Transverse colon (tissue), 4 donors: ENCODE results near the gene PCBP3. TPM values are rescaled to one million over a fixed set of nuclear protein-coding genes. Genes with fewer than 3 reads are reported as not detected.

Experiments
- DNase-seq: peaks from one replicate; pipeline ENCODE4 v3.0.0-alpha.2; 2019
- H3K27ac ChIP-seq, 4 donors: fragments of 200-600 bp; sonication (generic); 2 replicates each; pipeline ENCODE4 v1.5.1; 2016 to 2018; ENCODE audit warnings: inconsistent platforms in 4 of 4
- H3K27me3 ChIP-seq: fragments of 200-600 bp; sonication (generic); 2 replicates; pipeline ENCODE4 v1.5.1; 2017; ENCODE audit warnings: inconsistent platforms
- H3K36me3 ChIP-seq, 4 donors: fragments of 200-600 bp; sonication (generic); 2 replicates each; pipeline ENCODE4 v1.5.1; 2017 to 2019; ENCODE audit warnings: inconsistent platforms in 4 of 4
- H3K4me1 ChIP-seq, 4 donors: fragments of 200-600 bp; sonication (generic); 2 replicates each; pipeline ENCODE4 v1.5.1; 2017 to 2020; ENCODE audit warnings: inconsistent platforms in 4 of 4
- H3K4me3 ChIP-seq, 4 donors: fragments of 200-600 bp; sonication (generic); 1 replicate in 1 of 4; 2 replicates in 3 of 4; pipeline versions ENCODE4 v1.5.1 to v1.6.1; 2017 to 2019; ENCODE audit warnings: inconsistent platforms in 4 of 4
- H3K9me3 ChIP-seq, 2 donors: fragments of 200-600 bp; sonication (generic); 2 replicates each; pipeline ENCODE4 v1.5.1; 2017 to 2019; ENCODE audit warnings: inconsistent platforms in 2 of 2
- CTCF ChIP-seq, 5 experiments: fragments of 200-600 bp in 3 of 5; fragments of 450-650 bp in 2 of 5; sonication (generic) in 3 of 5; IDR thresholded peaks; 1 replicate in 2 of 5; 2 replicates in 3 of 5; pipeline ENCODE4 v1.5.1; 2016 to 2017; ENCODE audit warnings: antibody characterized with exemption in 5 of 5, inconsistent platforms in 3 of 5, mild to moderate bottlenecking in 2 of 5, moderate library complexity in 1 of 5
- EP300 ChIP-seq: sonication (generic); formaldehyde crosslinking; IDR thresholded peaks from one replicate; pipeline ENCODE4 v1.6.1; 2017; ENCODE audit warnings: antibody characterized with exemption, low read depth
- POLR2A ChIP-seq: fragments of 450-650 bp; IDR thresholded peaks from one replicate; pipeline ENCODE4 v1.6.1; 2016; ENCODE audit warnings: antibody characterized with exemption, mild to moderate bottlenecking, moderate library complexity
- POLR2AphosphoS5 ChIP-seq, 3 donors: sonication (generic); formaldehyde crosslinking; IDR thresholded peaks; one replicate each; pipeline ENCODE4 v1.6.1; 2016; ENCODE audit warnings: antibody characterized with exemption in 3 of 3
- WGBS, 2 donors: methylation state at CpG; one replicate each; pipeline ENCODE4 v1.1.5; 2018; ENCODE audit warnings: low coverage in 1 of 2; 5-methylcytosine and 5-hydroxymethylcytosine counted together
- in situ Hi-C, 4 donors: fragments of 200-750 bp; cut with MboI; loops; one replicate each; pipeline versions ENCODE4 v1.15.0 to v1.15.1; 2017; ENCODE audit warnings: low sequenced_read_pairs in 3 of 4, low pct_ligation_motif_present in 1 of 4, low pct_unique_long_range_greater_than_20kb in 1 of 4
- intact Hi-C: fragments of 100-400 bp; cut with DNase I; formaldehyde crosslinking; loops from one replicate; pipeline ENCODE4 v1.15.1; 2023; ENCODE audit warnings: low total_unique reads
- total RNA-seq, 4 donors: library from RNA; depleted of rRNA; stranded (reverse); fragments of >200 nt; gene quantifications; one replicate each; pipeline ENCODE4 v1.1.0, GENCODE V29; 2016

Gene PCBP3
- total RNA-seq, 4 donors from 2014 or later: 0.80 to 7.8 (median 5.3) TPM

- Histone ChIP-seq H3K27ac (no peak overlapping the region), H3K9me3 (no peaks in the 10 kb centered on the region), H3K27me3 (no peaks in the 10 kb centered on the region), H3K36me3 (no peaks in the 10 kb centered on the region), H3K4me3 (no peak overlapping the region), H3K4me1 (peaks cover 0 to 4% (median 0%) of the 10 kb centered on the region in 4 donors)
- intact Hi-C loops (no loop called here), in situ Hi-C loops (no loop called here)
- 96 to 100% methylated on average over 1 to 7 of the region's 7 CpGs for WGBS, 2 donors
- TF ChIP-seq EP300 (no peak), CTCF (IDR thresholded peaks at IDR 0.05) (no peak), POLR2AphosphoS5 (IDR thresholded peaks at IDR 0.05) (no peak), POLR2A (no peak)
- DNase-seq: no peak
Observed at GRCh38 chr21:45790427-45790826, 146.9 kb downstream of the PCBP3 start.

GRCh38 chr21:45791562-45792418 is 148.3 kb downstream of the PCBP3 start:
- TF ChIP-seq POLR2A: no peak
- Histone ChIP-seq H3K36me3 (no peaks in the 10 kb centered on the region), H3K27me3 (no peaks in the 10 kb centered on the region), H3K4me3 (no peak overlapping the region), H3K27ac (no peak overlapping the region), H3K4me1 (peaks cover 0 to 4% (median 0%) of the 10 kb centered on the region in 4 donors), H3K9me3 (no peaks in the 10 kb centered on the region)
- intact Hi-C loops (no loop called here), in situ Hi-C loops (no loop called here)
- DNase-seq: no peak
- WGBS, 2 donors: 88% methylated on average over 19 of the region's 19 CpGs; no CpG with 5 or more reads in 1 of the 2 donors

GRCh38 chr21:45792682-45793383 is 149.3 kb downstream of the PCBP3 start:
- 86 to 87% methylated on average over 13 to 22 of the region's 22 CpGs for WGBS, 2 donors
- Histone ChIP-seq H3K36me3 (no peaks in the 10 kb centered on the region), H3K4me3 (no peak overlapping the region), H3K27me3 (no peaks in the 10 kb centered on the region), H3K9me3 (no peaks in the 10 kb centered on the region), H3K4me1 (peaks cover 0 to 4% (median 0%) of the 10 kb centered on the region in 4 donors), H3K27ac (no peak overlapping the region)
- no peak for TF ChIP-seq POLR2AphosphoS5 (IDR thresholded peaks at IDR 0.05)
- intact Hi-C loops (no loop called here), in situ Hi-C loops (no loop called here)
- DNase-seq: no peak

- no peak for DNase-seq
- in situ Hi-C loops (no loop called here), intact Hi-C loops (no loop called here)
- TF ChIP-seq POLR2A (no peak), EP300 (no peak), POLR2AphosphoS5 (IDR thresholded peaks at IDR 0.05) (no peak), CTCF (IDR thresholded peaks at IDR 0.05) (no peak)
- 37 to 64% methylated on average over 3 to 6 of the region's 6 CpGs for WGBS, 2 donors
- Histone ChIP-seq H3K36me3 (no peaks in the 10 kb centered on the region), H3K4me3 (no peak overlapping the region), H3K27ac (no peak overlapping the region), H3K9me3 (no peaks in the 10 kb centered on the region), H3K27me3 (no peaks in the 10 kb centered on the region), H3K4me1 (peaks cover 0 to 4% (median 0%) of the 10 kb centered on the region in 4 donors)
Observed at GRCh38 chr21:45794027-45794426, 150.5 kb downstream of the PCBP3 start.

- intact Hi-C loops: no loop called here
- TF ChIP-seq POLR2A (no peak), POLR2AphosphoS5 (IDR thresholded peaks at IDR 0.05) (no peak), EP300 (no peak), CTCF (IDR thresholded peaks at IDR 0.05) (no peak)
- H3K27ac ChIP-seq: no peak overlapping the region
- no peak for DNase-seq
- H3K27me3 ChIP-seq: no peaks in the 10 kb centered on the region
- no peaks in the 10 kb centered on the region for H3K36me3 ChIP-seq
- in situ Hi-C loops: no loop called here
- no peaks in the 10 kb centered on the region for H3K9me3 ChIP-seq
- no peak overlapping the region for H3K4me3 ChIP-seq
- 42 to 76% methylated on average over 3 of the region's 3 CpGs for WGBS, 2 donors
- peaks cover 0 to 4% (median 0%) of the 10 kb centered on the region in 4 donors for H3K4me1 ChIP-seq
Observed at GRCh38 chr21:45796003-45796402, 152.5 kb downstream of the PCBP3 start.
